T-helper 2 cell treated with Interferon-gamma antibody and Interleukin-4, amounts not matched to agents 5 μg/mL and 100 μg/mL, for 36 hours (primary cell): ENCODE results near the gene AOC3.

Experiments
- DNase-seq: peaks from one replicate; pipeline ENCODE4 v3.0.0; 2021; ENCODE audit warnings: low spot score
- H3K27ac Mint-ChIP-seq: one replicate; pipeline ENCODE4 v1.8.0; 2021; ENCODE audit warnings: mild to moderate bottlenecking, mixed read lengths
- H3K27me3 Mint-ChIP-seq: one replicate; pipeline ENCODE4 v1.8.0; 2021; ENCODE audit warnings: low read depth, mixed read lengths
- H3K36me3 Mint-ChIP-seq: one replicate; pipeline ENCODE4 v1.8.0; 2021; ENCODE audit warnings: low read depth, mixed read lengths
- H3K4me1 Mint-ChIP-seq: one replicate; pipeline ENCODE4 v1.8.0; 2021; ENCODE audit warnings: low read depth, mixed read lengths
- H3K4me3 Mint-ChIP-seq: one replicate; pipeline ENCODE4 v1.8.0; 2022; ENCODE audit warnings: mild to moderate bottlenecking, moderate library complexity, mixed read lengths
- H3K9me3 Mint-ChIP-seq: one replicate; pipeline ENCODE4 v1.8.0; 2021; ENCODE audit warnings: mixed read lengths

Gene AOC3

GRCh38 chr17:42900460-42901331 lies 49.7 kb downstream of the AOC3 start, which contains the start of gene G6PC1:
Gene G6PC1 (plus strand): TSS chr17:42900799. CDS start chr17:42900877, 78 bp downstream.
- Mint-ChIP-seq H3K9me3 (no peaks in the 10 kb centered on the region), H3K27ac (no peak within 1 kb of the TSS), H3K4me1 (no peaks in the 10 kb centered on the region), H3K36me3 (no peaks in the 10 kb centered on the region), H3K4me3 (no peak within 1 kb of the TSS), H3K27me3 (peaks cover 8% of the 10 kb centered on the region)
- no peak for DNase-seq

- H3K27me3 Mint-ChIP-seq, result peaks cover 8% of the 10 kb centered on the region
- no peak overlapping the region for H3K4me3 Mint-ChIP-seq
- no peak for DNase-seq
- H3K27ac Mint-ChIP-seq, result no peak overlapping the region
- no peaks in the 10 kb centered on the region for H3K4me1 Mint-ChIP-seq
- no peaks in the 10 kb centered on the region for H3K36me3 Mint-ChIP-seq
- no peaks in the 10 kb centered on the region for H3K9me3 Mint-ChIP-seq
Observed at GRCh38 chr17:42901535-42902229, 50.7 kb downstream of the AOC3 start.

- Mint-ChIP-seq H3K36me3 (no peaks in the 10 kb centered on the region), H3K4me3 (no peak overlapping the region), H3K4me1 (no peaks in the 10 kb centered on the region), H3K9me3 (no peaks in the 10 kb centered on the region), H3K27ac (no peak overlapping the region), H3K27me3 (peaks cover 7% of the 10 kb centered on the region)
- no peak for DNase-seq
Observed at GRCh38 chr17:42904110-42904469, 53.1 kb downstream of the AOC3 start.

- Mint-ChIP-seq H3K27me3 (peaks cover 8% of the 10 kb centered on the region), H3K4me1 (no peaks in the 10 kb centered on the region), H3K4me3 (no peak overlapping the region), H3K36me3 (no peaks in the 10 kb centered on the region), H3K9me3 (no peaks in the 10 kb centered on the region), H3K27ac (no peak overlapping the region)
- DNase-seq, result no peak
Observed at GRCh38 chr17:42906772-42907446, 55.9 kb downstream of the AOC3 start.
